PFSK-1 (cell line): ENCODE measurements around the gene TMEM120B.
A peak's percentile ranks its signal among the peaks of the same experiment; 100 is the strongest.

Source experiments
- REST ChIP-seq, 2 experiments: IDR thresholded peaks; 2 replicates each; pipeline versions ENCODE4 v1.6.1 to v1.8.0; 2011 to 2012; ENCODE audit warnings: low read depth in 2 of 2, low read length in 2 of 2, control low read depth in 1 of 2, inconsistent platforms in 1 of 2, mild to moderate bottlenecking in 1 of 2, moderate library complexity in 1 of 2; ENCODE audit not compliant: insufficient read depth in 1 of 2
- TAF1 ChIP-seq: IDR thresholded peaks from 2 replicates; pipeline ENCODE4 v1.6.1; 2012; ENCODE audit warnings: low read length, control low read depth, borderline replicate concordance; ENCODE audit not compliant: insufficient read depth

- TF ChIP-seq TAF1 (peak; percentile 43; the same call in 1 of the 2 replicates), REST (IDR thresholded peaks at IDR 0.05; ENCODE audit: insufficient read depth in 1 of 2, low read depth in 2 of 2, low read length in 2 of 2) (0 out of 4 replicates have a peak, but pooled peaks of 1 of the 2 experiments have one; percentile 25)
Measured at GRCh38 chr12:121765573-121765972, 53.0 kb downstream of the TMEM120B start.
